ENCODE data around the gene TPK1. TPM values are rescaled to one million over a fixed set of nuclear protein-coding genes. Genes with fewer than 3 reads are reported as not detected.

The TPK1 gene
- total RNA-seq, 1 donor from 2014 or later = 1.7 TPM

- Histone ChIP-seq H3K27me3 (no peaks in the 10 kb centered on the region), H3K4me1 (no peaks in the 10 kb centered on the region), H3K4me3 (no peak overlapping the region), H3K9me3 (no peaks in the 10 kb centered on the region), H3K27ac (no peak overlapping the region), H3K36me3 (no peaks in the 10 kb centered on the region)
- intact Hi-C loops (cut with DNase I) = no loop called here
- DNase-seq (ENCODE audit: extremely low spot score in 2 of 2) = no peak
- TF ChIP-seq POLR2AphosphoS5 (IDR thresholded peaks at IDR 0.05; ENCODE audit: insufficient read depth in 1 of 2, low read depth in 1 of 2) (no peak), CTCF (IDR thresholded peaks at IDR 0.05) (no peak), POLR2A (IDR thresholded peaks at IDR 0.05) (no peak)
Measured at GRCh38 chr7:144869082-144869481, 33.2 kb upstream of the TPK1 start.

DNA sequence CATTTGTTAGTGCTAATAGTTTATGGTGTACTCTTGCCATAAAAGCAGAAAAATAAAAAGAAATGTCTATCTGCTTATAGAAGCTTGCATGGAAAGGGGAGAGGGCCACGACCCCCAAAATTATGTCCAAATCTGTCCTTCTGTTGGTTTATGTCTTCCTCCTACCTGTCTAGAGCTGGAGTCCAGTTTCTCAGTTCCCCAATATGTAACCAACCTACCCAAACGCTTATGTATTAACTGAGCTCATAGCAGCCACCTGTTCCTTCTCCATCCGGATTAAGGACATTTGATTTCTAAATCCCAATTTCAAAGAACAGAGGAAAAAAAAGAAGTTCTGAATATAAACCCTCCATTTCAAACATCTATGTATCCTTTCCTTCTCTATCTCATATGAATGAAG lies 30.3 kb upstream of the TPK1 start:
- H3K27ac ChIP-seq = no peak overlapping the region
- intact Hi-C loops (cut with DNase I) = no loop called here
- H3K36me3 ChIP-seq = no peaks in the 10 kb centered on the region
- no peaks in the 10 kb centered on the region for H3K27me3 ChIP-seq
- no peak for DNase-seq (ENCODE audit: extremely low spot score in 2 of 2)
- TF ChIP-seq POLR2AphosphoS5 (IDR thresholded peaks at IDR 0.05; ENCODE audit: insufficient read depth in 1 of 2, low read depth in 1 of 2) = no peak
- TF ChIP-seq POLR2A (IDR thresholded peaks at IDR 0.05) = no peak
- TF ChIP-seq CTCF (IDR thresholded peaks at IDR 0.05) = no peak
- H3K9me3 ChIP-seq = no peaks in the 10 kb centered on the region
- no peaks in the 10 kb centered on the region for H3K4me1 ChIP-seq
- H3K4me3 ChIP-seq = no peak overlapping the region

GRCh38 chr7:144863320-144863647 lies 27.4 kb upstream of the TPK1 start:
- H3K27ac ChIP-seq = no peak overlapping the region
- intact Hi-C loops (cut with DNase I) = no loop called here
- no peaks in the 10 kb centered on the region for H3K4me1 ChIP-seq
- no peaks in the 10 kb centered on the region for H3K9me3 ChIP-seq
- H3K36me3 ChIP-seq = no peaks in the 10 kb centered on the region
- no peaks in the 10 kb centered on the region for H3K27me3 ChIP-seq
- no peak overlapping the region for H3K4me3 ChIP-seq
- no peak for DNase-seq (ENCODE audit: extremely low spot score in 2 of 2)
- no peak for TF ChIP-seq POLR2AphosphoS5 (IDR thresholded peaks at IDR 0.05; ENCODE audit: insufficient read depth in 1 of 2, low read depth in 1 of 2)
- no peak for TF ChIP-seq CTCF (IDR thresholded peaks at IDR 0.05)
- no peak for TF ChIP-seq POLR2A (IDR thresholded peaks at IDR 0.05)

- no peak overlapping the region for H3K4me3 ChIP-seq
- DNase-seq (ENCODE audit: extremely low spot score in 2 of 2) = no peak
Measured at GRCh38 chr7:144862612-144863319, 26.9 kb upstream of the TPK1 start.

More at GRCh38 chr7:144862612-144863319, 26.9 kb upstream of the TPK1 start:
- no peaks in the 10 kb centered on the region for H3K4me1 ChIP-seq
- no peaks in the 10 kb centered on the region for H3K9me3 ChIP-seq
- intact Hi-C loops (cut with DNase I) = no loop called here
- TF ChIP-seq POLR2A (IDR thresholded peaks at IDR 0.05) = no peak
- no peak for TF ChIP-seq POLR2AphosphoS5 (IDR thresholded peaks at IDR 0.05; ENCODE audit: insufficient read depth in 1 of 2, low read depth in 1 of 2)
- TF ChIP-seq CTCF (IDR thresholded peaks at IDR 0.05) = no peak
- no peaks in the 10 kb centered on the region for H3K27me3 ChIP-seq
- no peaks in the 10 kb centered on the region for H3K36me3 ChIP-seq
- no peak overlapping the region for H3K27ac ChIP-seq

Data from vagina (tissue), 2 donors.